HUES64 (cell line): Measurements from ENCODE around the gene SH3RF3.

Experiments used
- H3K27ac ChIP-seq: 2 replicates; pipeline ENCODE4 v1.7.0; 2013; ENCODE audit warnings: low read depth, low read length, inconsistent platforms
- H3K27me3 ChIP-seq: 2 replicates; pipeline ENCODE4 v1.6.1; 2013; ENCODE audit warnings: mild to moderate bottlenecking, low read length; ENCODE audit not compliant: insufficient read depth
- H3K36me3 ChIP-seq: 2 replicates; pipeline ENCODE4 v1.6.1; 2013; ENCODE audit warnings: mild to moderate bottlenecking, low read length; ENCODE audit not compliant: insufficient read depth
- H3K4me1 ChIP-seq: 2 replicates; pipeline ENCODE4 v1.6.1; 2013; ENCODE audit warnings: mild to moderate bottlenecking, low read length, moderate library complexity; ENCODE audit not compliant: insufficient read depth
- H3K4me3 ChIP-seq: 2 replicates; pipeline ENCODE4 v1.5.1; 2013; ENCODE audit warnings: mild to moderate bottlenecking, low read length, moderate library complexity
- H3K9ac ChIP-seq: 2 replicates; pipeline ENCODE4 v1.6.1; 2013; ENCODE audit warnings: mild to moderate bottlenecking, low read depth, low read length
- H3K9me3 ChIP-seq: 2 replicates; pipeline ENCODE4 v1.6.1; 2013; ENCODE audit warnings: low read depth, low read length; ENCODE audit not compliant: insufficient read depth
- WGBS: fragments of 150-250, 120-280 bp; methylation state at CpG from one replicate; pipeline ENCODE4 v1.1.7; 2013; ENCODE audit warnings: missing lambda C conversion rate; 5-methylcytosine and 5-hydroxymethylcytosine counted together

SH3RF3 gene

GRCh38 chr2:109196081-109196875, 67.3 kb downstream of the SH3RF3 start:
- no peak overlapping the region for H3K9ac ChIP-seq
- no peaks in the 10 kb centered on the region for H3K27me3 ChIP-seq
- 0 out of 2 replicates have a peak, but pooled peaks cover 4% of the 10 kb centered on the region for H3K4me1 ChIP-seq
- H3K9me3 ChIP-seq, result no peaks in the 10 kb centered on the region
- no peak overlapping the region for H3K27ac ChIP-seq
- H3K4me3 ChIP-seq, result no peak overlapping the region
- no peaks in the 10 kb centered on the region for H3K36me3 ChIP-seq
- 92% methylated on average over 19 of the region's 19 CpGs for WGBS

GRCh38 chr2:109197491-109198418, 68.8 kb downstream of the SH3RF3 start:
- no peaks in the 10 kb centered on the region for H3K36me3 ChIP-seq
- 91% methylated on average over 6 of the region's 6 CpGs for WGBS
- H3K9ac ChIP-seq, result no peak overlapping the region
- no peaks in the 10 kb centered on the region for H3K9me3 ChIP-seq
- H3K27me3 ChIP-seq, result no peaks in the 10 kb centered on the region
- 0 out of 2 replicates have a peak, but pooled peaks cover 4% of the 10 kb centered on the region for H3K4me1 ChIP-seq
- no peak overlapping the region for H3K4me3 ChIP-seq
- no peak overlapping the region for H3K27ac ChIP-seq

GRCh38 chr2:109199790-109200189, 70.8 kb downstream of the SH3RF3 start:
- no peaks in the 10 kb centered on the region for H3K9me3 ChIP-seq
- H3K4me3 ChIP-seq, result no peak overlapping the region
- 0 out of 2 replicates have a peak, but pooled peaks cover 4% of the 10 kb centered on the region for H3K4me1 ChIP-seq
- H3K9ac ChIP-seq, result no peak overlapping the region
- H3K27me3 ChIP-seq, result no peaks in the 10 kb centered on the region
- H3K36me3 ChIP-seq, result no peaks in the 10 kb centered on the region
- WGBS, result 96% methylated on average over 4 of the region's 4 CpGs
- H3K27ac ChIP-seq, result no peak overlapping the region

GRCh38 chr2:109200616-109201464, 71.8 kb downstream of the SH3RF3 start:
- H3K9me3 ChIP-seq, result no peaks in the 10 kb centered on the region
- 0 out of 2 replicates have a peak, but pooled peaks cover under 1% of the 10 kb centered on the region for H3K4me1 ChIP-seq
- no peak overlapping the region for H3K9ac ChIP-seq
- H3K4me3 ChIP-seq, result no peak overlapping the region
- no peaks in the 10 kb centered on the region for H3K27me3 ChIP-seq
- H3K27ac ChIP-seq, result no peak overlapping the region
- 89% methylated on average over 14 of the region's 14 CpGs for WGBS
- no peaks in the 10 kb centered on the region for H3K36me3 ChIP-seq

GRCh38 chr2:109201465-109202327, 72.7 kb downstream of the SH3RF3 start:
- H3K27me3 ChIP-seq, result no peaks in the 10 kb centered on the region
- no peak overlapping the region for H3K9ac ChIP-seq
- no peaks in the 10 kb centered on the region for H3K4me1 ChIP-seq
- WGBS, result 88% methylated on average over 21 of the region's 21 CpGs
- no peaks in the 10 kb centered on the region for H3K9me3 ChIP-seq
- no peak overlapping the region for H3K4me3 ChIP-seq
- H3K36me3 ChIP-seq, result no peaks in the 10 kb centered on the region
- no peak overlapping the region for H3K27ac ChIP-seq

GRCh38 chr2:109202486-109202885, 73.5 kb downstream of the SH3RF3 start:
- H3K27me3 ChIP-seq, result no peaks in the 10 kb centered on the region
- no peak overlapping the region for H3K4me3 ChIP-seq
- H3K9me3 ChIP-seq, result no peaks in the 10 kb centered on the region
- H3K9ac ChIP-seq, result no peak overlapping the region
- no peaks in the 10 kb centered on the region for H3K4me1 ChIP-seq
- no peak overlapping the region for H3K27ac ChIP-seq
- WGBS, result 93% methylated on average over 8 of the region's 9 CpGs
- no peaks in the 10 kb centered on the region for H3K36me3 ChIP-seq

GRCh38 chr2:109203246-109204011, 74.4 kb downstream of the SH3RF3 start:
- no peaks in the 10 kb centered on the region for H3K36me3 ChIP-seq
- H3K9me3 ChIP-seq, result no peaks in the 10 kb centered on the region
- no peaks in the 10 kb centered on the region for H3K27me3 ChIP-seq
- no peak overlapping the region for H3K9ac ChIP-seq
- no peak overlapping the region for H3K4me3 ChIP-seq
- H3K27ac ChIP-seq, result no peak overlapping the region
- no peaks in the 10 kb centered on the region for H3K4me1 ChIP-seq
- WGBS, result 93% methylated on average over 22 of the region's 22 CpGs

- 90% methylated on average over 3 of the region's 3 CpGs for WGBS
- no peak overlapping the region for H3K4me3 ChIP-seq
- H3K27ac ChIP-seq, result no peak overlapping the region
- H3K9me3 ChIP-seq, result no peaks in the 10 kb centered on the region
- H3K27me3 ChIP-seq, result no peaks in the 10 kb centered on the region
- H3K4me1 ChIP-seq, result peaks cover 3% of the 10 kb centered on the region; the same call in 1 of the 2 replicates
- no peak overlapping the region for H3K9ac ChIP-seq
- H3K36me3 ChIP-seq, result no peaks in the 10 kb centered on the region
Measured at GRCh38 chr2:109204412-109204811, 75.4 kb downstream of the SH3RF3 start.

GRCh38 chr2:109205447-109205846, 76.4 kb downstream of the SH3RF3 start:
- H3K27me3 ChIP-seq, result no peaks in the 10 kb centered on the region
- no peaks in the 10 kb centered on the region for H3K9me3 ChIP-seq
- no peak overlapping the region for H3K27ac ChIP-seq
- no peak overlapping the region for H3K9ac ChIP-seq
- H3K4me3 ChIP-seq, result no peak overlapping the region
- H3K36me3 ChIP-seq, result no peaks in the 10 kb centered on the region
- WGBS, result 93% methylated on average over 6 of the region's 6 CpGs
- H3K4me1 ChIP-seq, result peaks cover 8% of the 10 kb centered on the region; the same call in 1 of the 2 replicates
